IMR-90 (cell line): ENCODE data around the gene CIRBP.

Source experiments
- CTCF ChIP-seq: conservative IDR thresholded peaks from 2 replicates; pipeline ENCODE4 v1.5.1; 2012; ENCODE audit warnings: mild to moderate bottlenecking, low read depth, low read length, improper control_type of control experiment
- FOS ChIP-seq: fragments of 150-350 bp; IDR thresholded peaks from 2 replicates; pipeline ENCODE4 v1.6.1; 2016; ENCODE audit warnings: low read depth, low read length
- MAZ ChIP-seq: IDR thresholded peaks from 2 replicates; pipeline ENCODE4 v1.6.1; 2012; ENCODE audit warnings: low read depth, mild to moderate bottlenecking, low read length, improper control_type of control experiment, moderate library complexity, borderline replicate concordance
- POLR2A ChIP-seq: IDR thresholded peaks from 2 replicates; pipeline ENCODE4 v1.6.1; 2012; ENCODE audit warnings: mild to moderate bottlenecking, low read depth, low read length
- RAD21 ChIP-seq: IDR thresholded peaks from 2 replicates; pipeline ENCODE4 v1.6.1; 2012; ENCODE audit warnings: low read length, improper control_type of control experiment
- RCOR1 ChIP-seq: IDR thresholded peaks from 2 replicates; pipeline ENCODE4 v1.6.1; 2012; ENCODE audit warnings: mild to moderate bottlenecking, low read length, improper control_type of control experiment; ENCODE audit not compliant: insufficient replicate concordance
- USF2 ChIP-seq: fragments of 150-350 bp; IDR thresholded peaks from 2 replicates; pipeline ENCODE4 v1.6.1; 2017; ENCODE audit warnings: mild to moderate bottlenecking, antibody characterized with exemption, low read length, low read depth

GRCh38 chr19:1253514-1254080 is 15.5 kb upstream of the CIRBP start:
- TF ChIP-seq CTCF (no peak), RCOR1 (no peak), POLR2A (0 out of 2 replicates have a peak, but pooled peaks have one; percentile 10), FOS (0 out of 2 replicates have a peak, but pooled peaks have one; percentile 2), RAD21 (no peak), MAZ (peak; percentile 52; the same call in 1 of the 2 replicates), USF2 (no peak)
